Activated CD4-positive, alpha-beta memory T cell treated with anti-CD3 and anti-CD28 coated beads for 36 hours (primary cell): ENCODE results near the gene KRT6A. TPM values are rescaled to one million over a fixed set of nuclear protein-coding genes. Genes with fewer than 3 reads are reported as not detected.

Source experiments
- CTCF ChIA-PET: fragments of 350-600 bp; sonication (Branson Sonifier 250); formaldehyde crosslinking; loops from one replicate; lab custom pipeline; 2021; ENCODE audit warnings: antibody characterized with exemption, inconsistent platforms; lab: Charles Lee
- POLR2A ChIA-PET: fragments of 350-600 bp; sonication (Branson Sonifier 250); formaldehyde crosslinking; loops from one replicate; lab custom pipeline; 2021; ENCODE audit warnings: antibody characterized with exemption; lab: Charles Lee
- DNase-seq: peaks from one replicate; pipeline ENCODE4 v3.0.0-alpha.2; 2020
- H3K27ac Mint-ChIP-seq: one replicate; pipeline ENCODE4 v1.8.0; 2021; ENCODE audit warnings: mixed read lengths
- H3K27me3 Mint-ChIP-seq: one replicate; pipeline ENCODE4 v1.8.0; 2021; ENCODE audit warnings: mixed read lengths
- H3K36me3 Mint-ChIP-seq: one replicate; pipeline ENCODE4 v1.8.0; 2021; ENCODE audit warnings: mixed read lengths
- H3K4me1 Mint-ChIP-seq: one replicate; pipeline ENCODE4 v1.8.0; 2021; ENCODE audit warnings: low read depth, mixed read lengths
- H3K4me3 Mint-ChIP-seq: one replicate; pipeline ENCODE4 v1.8.0; 2021; ENCODE audit warnings: mild to moderate bottlenecking, mixed read lengths
- H3K9me3 Mint-ChIP-seq: one replicate; pipeline ENCODE4 v1.8.0; 2021; ENCODE audit warnings: mixed read lengths
- intact Hi-C: fragments of 100-400 bp; cut with micrococcal nuclease; formaldehyde crosslinking; loops from one replicate; pipeline ENCODE4 v1.15.1; 2023
- total RNA-seq, 2 experiments: library from RNA; stranded (reverse); gene quantifications; one replicate each; pipeline ENCODE4 v1.2.3, GENCODE V29; 2021

The KRT6A gene
- total RNA-seq, 2 experiments from 2014 or later, result not detected

GRCh38 chr12:52444647-52445595 is 48.1 kb downstream of the KRT6A start:
- Mint-ChIP-seq H3K4me1 (no peaks in the 10 kb centered on the region), H3K4me3 (no peak overlapping the region), H3K9me3 (no peaks in the 10 kb centered on the region), H3K36me3 (no peaks in the 10 kb centered on the region), H3K27me3 (peaks cover 42% of the 10 kb centered on the region), H3K27ac (no peak overlapping the region)
- ChIA-PET POLR2A (no interaction called here), CTCF (interaction anchor here (1.2 kb wide), 1 partner anchor 72 kb away, joined by 3 read pairs; no protein-coding TSS in a partner anchor)
- no peak for DNase-seq
- intact Hi-C loops, result no loop called here

DNA sequence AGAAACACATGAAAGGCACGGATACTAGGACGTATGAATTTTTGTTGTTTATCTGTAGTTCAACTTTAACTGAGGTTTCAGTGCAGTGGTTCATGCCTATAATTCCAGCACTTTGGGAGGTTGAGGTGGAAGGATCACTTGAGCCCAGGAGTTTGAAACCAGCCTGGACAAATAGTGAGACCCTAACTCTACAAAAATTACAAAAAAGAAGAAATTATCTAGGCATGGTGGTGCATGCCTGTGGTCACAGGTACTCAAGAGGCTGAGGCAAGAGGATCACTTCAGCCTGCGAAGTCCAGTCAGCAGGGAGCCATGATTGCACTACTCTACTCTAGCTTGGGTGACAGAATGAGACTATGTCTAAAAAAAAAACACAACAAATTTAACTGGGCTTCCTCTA is 49.1 kb downstream of the KRT6A start:
- peaks cover 44% of the 10 kb centered on the region for H3K27me3 Mint-ChIP-seq
- no peaks in the 10 kb centered on the region for H3K9me3 Mint-ChIP-seq

GRCh38 chr12:52442600-52443061 is 50.4 kb downstream of the KRT6A start:
- H3K4me3 Mint-ChIP-seq, result no peak overlapping the region
- H3K36me3 Mint-ChIP-seq, result no peaks in the 10 kb centered on the region
- CTCF ChIA-PET, result no interaction called here
- H3K9me3 Mint-ChIP-seq, result no peaks in the 10 kb centered on the region
- no peaks in the 10 kb centered on the region for H3K4me1 Mint-ChIP-seq
- no peak for DNase-seq
- H3K27me3 Mint-ChIP-seq, result peaks cover 43% of the 10 kb centered on the region
- intact Hi-C loops, result no loop called here
- POLR2A ChIA-PET, result no interaction called here
- no peak overlapping the region for H3K27ac Mint-ChIP-seq

More for the DNA sequence above, 49.1 kb downstream of the KRT6A start:
- intact Hi-C loops, result no loop called here
- POLR2A ChIA-PET, result no interaction called here
- CTCF ChIA-PET, result interaction anchor here (1.2 kb wide), 1 partner anchor 71 kb away, joined by 3 read pairs; no protein-coding TSS in a partner anchor
- Mint-ChIP-seq H3K27ac (no peak overlapping the region), H3K4me3 (no peak overlapping the region), H3K4me1 (no peaks in the 10 kb centered on the region), H3K36me3 (no peaks in the 10 kb centered on the region)
- DNase-seq, result no peak

DNA sequence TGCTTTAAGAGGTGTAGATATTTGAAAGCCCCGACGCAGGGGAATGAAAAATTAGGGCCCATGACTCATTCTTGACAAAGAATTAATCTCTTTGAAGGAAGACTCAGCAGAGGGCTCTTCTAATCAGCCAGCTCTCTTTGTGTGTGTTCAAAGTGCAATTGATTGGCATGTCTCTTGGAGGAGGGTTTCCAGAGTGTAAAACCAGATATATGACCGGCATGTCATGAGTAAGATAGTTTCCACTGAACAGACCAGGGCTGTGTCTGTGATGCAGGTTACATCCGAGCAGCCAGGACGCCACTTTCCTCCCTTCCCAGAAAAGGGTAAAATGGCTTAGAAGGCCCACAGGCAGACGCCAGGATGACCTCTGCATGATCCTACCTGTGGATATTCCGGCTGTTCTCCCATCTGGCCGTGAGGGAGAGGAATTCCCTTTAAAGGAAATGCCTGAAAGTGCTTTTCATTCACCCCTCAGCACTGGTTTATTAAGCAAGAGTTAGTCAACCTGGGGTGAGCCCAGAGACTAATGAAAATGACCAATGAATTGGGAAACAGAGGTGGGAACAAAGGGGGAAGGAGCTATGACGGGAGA is 51.6 kb downstream of the KRT6A start:
- Mint-ChIP-seq H3K4me3 (no peak overlapping the region), H3K4me1 (no peaks in the 10 kb centered on the region), H3K27me3 (peaks cover 43% of the 10 kb centered on the region), H3K36me3 (no peaks in the 10 kb centered on the region), H3K27ac (no peak overlapping the region), H3K9me3 (no peaks in the 10 kb centered on the region)
- DNase-seq, result no peak
- ChIA-PET CTCF (interaction anchor here (0.6 kb wide), 1 partner anchor 429 kb away, joined by 3 read pairs; no protein-coding TSS in a partner anchor), POLR2A (no interaction called here)
- intact Hi-C loops, result no loop called here

- Mint-ChIP-seq H3K9me3 (no peaks in the 10 kb centered on the region), H3K36me3 (no peaks in the 10 kb centered on the region), H3K27ac (no peak overlapping the region), H3K4me3 (no peak overlapping the region), H3K4me1 (no peaks in the 10 kb centered on the region), H3K27me3 (peaks cover 39% of the 10 kb centered on the region)
- ChIA-PET CTCF (interaction anchor here (0.6 kb wide), 1 partner anchor 430 kb away, joined by 3 read pairs; no protein-coding TSS in a partner anchor), POLR2A (no interaction called here)
- no peak for DNase-seq
- intact Hi-C loops, result no loop called here
Observed at GRCh38 chr12:52440821-52441319, 52.2 kb downstream of the KRT6A start.

GRCh38 chr12:52439845-52440244 is 53.2 kb downstream of the KRT6A start:
- ChIA-PET CTCF (no interaction called here), POLR2A (no interaction called here)
- H3K4me3 Mint-ChIP-seq, result no peak overlapping the region
- no peaks in the 10 kb centered on the region for H3K9me3 Mint-ChIP-seq
- no peak overlapping the region for H3K27ac Mint-ChIP-seq
- intact Hi-C loops, result no loop called here
- H3K4me1 Mint-ChIP-seq, result no peaks in the 10 kb centered on the region
- H3K27me3 Mint-ChIP-seq, result peaks cover 38% of the 10 kb centered on the region
- DNase-seq, result no peak
- no peaks in the 10 kb centered on the region for H3K36me3 Mint-ChIP-seq

GRCh38 chr12:52439420-52439819 is 53.6 kb downstream of the KRT6A start:
- Mint-ChIP-seq H3K27me3 (peaks cover 34% of the 10 kb centered on the region), H3K4me3 (no peak overlapping the region), H3K9me3 (no peaks in the 10 kb centered on the region), H3K27ac (no peak overlapping the region), H3K4me1 (no peaks in the 10 kb centered on the region), H3K36me3 (no peaks in the 10 kb centered on the region)
- DNase-seq, result no peak
- ChIA-PET CTCF (no interaction called here), POLR2A (interaction anchor here (0.8 kb wide), 1 partner anchor 77 kb away, joined by 3 read pairs; no protein-coding TSS in a partner anchor)
- intact Hi-C loops, result no loop called here

DNA sequence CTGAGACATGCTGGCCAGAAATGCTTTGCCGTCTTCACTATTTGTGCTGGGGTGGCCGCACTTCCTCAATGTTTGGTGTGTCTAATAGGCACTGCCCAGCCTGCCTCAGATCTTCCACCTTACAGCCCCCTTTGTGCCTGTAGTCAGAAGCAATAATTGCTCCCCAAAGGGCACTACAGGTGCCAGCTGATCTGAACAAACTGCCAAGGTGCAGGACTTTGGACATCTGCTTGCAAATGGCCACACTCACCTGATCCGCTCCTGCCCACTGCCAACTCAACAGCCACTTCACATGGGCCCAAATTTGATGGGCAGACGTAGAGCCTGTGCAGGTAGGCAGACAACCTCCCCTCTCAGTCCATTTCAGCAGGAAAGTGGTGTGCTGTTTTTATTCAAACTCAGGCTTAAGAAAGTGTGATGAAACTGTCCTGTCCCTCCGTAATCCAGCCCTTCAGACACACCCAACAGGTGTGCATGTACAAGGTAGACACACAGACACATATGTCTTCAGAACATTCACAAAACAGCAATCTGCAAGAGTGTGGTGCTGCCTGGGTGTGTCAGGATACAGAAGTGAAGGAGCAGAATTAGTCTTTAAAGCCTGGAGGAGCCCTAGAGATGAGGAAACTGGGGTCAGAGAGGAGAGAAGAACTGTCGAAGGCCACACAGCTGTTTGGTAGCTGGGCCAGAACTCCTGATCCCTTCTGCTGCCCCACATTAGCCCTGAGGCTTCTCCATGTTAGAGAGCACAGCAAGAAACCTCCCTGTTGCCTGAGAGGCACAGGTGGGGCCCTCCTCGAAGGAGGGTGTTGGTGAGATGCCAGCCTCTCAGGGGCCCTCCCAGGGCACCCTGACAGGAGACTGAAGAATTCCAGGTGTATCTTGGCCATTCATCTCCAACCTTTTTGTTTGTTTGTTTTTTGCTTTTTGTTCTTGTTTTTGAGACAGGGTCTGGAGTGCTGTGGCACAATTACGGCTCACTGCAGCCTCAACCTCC is 54.5 kb downstream of the KRT6A start:
- CTCF ChIA-PET, result no interaction called here
- Mint-ChIP-seq H3K4me3 (no peak overlapping the region), H3K36me3 (no peaks in the 10 kb centered on the region), H3K27ac (no peak overlapping the region), H3K4me1 (no peaks in the 10 kb centered on the region), H3K27me3 (peaks cover 30% of the 10 kb centered on the region), H3K9me3 (no peaks in the 10 kb centered on the region)
- POLR2A ChIA-PET, result interaction anchor here (0.8 kb wide), 1 partner anchor 77 kb away, joined by 3 read pairs; no protein-coding TSS in a partner anchor
- intact Hi-C loops, result no loop called here
- no peak for DNase-seq

DNA sequence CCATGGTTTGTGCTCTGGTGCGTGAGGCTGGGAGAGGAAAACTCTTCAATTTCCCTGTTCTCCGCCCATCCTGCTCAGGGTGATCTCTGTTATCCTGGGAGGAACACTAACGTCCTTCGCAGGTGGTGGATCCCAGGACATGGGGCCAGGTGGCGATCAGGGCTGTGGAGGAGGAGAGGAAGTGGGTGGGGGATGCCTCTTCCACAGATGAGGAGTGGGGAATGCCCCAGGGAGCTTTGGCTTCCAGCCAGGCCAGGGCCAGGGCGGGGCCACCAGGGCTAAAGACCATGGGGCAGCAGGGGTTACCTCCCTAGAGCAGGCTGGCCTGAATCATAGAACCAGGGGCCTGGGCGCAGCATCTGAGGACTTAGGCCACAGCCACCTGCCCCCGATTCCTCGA is 55.5 kb downstream of the KRT6A start:
- no peaks in the 10 kb centered on the region for H3K36me3 Mint-ChIP-seq
- no peak overlapping the region for H3K4me3 Mint-ChIP-seq
- no peak overlapping the region for H3K27ac Mint-ChIP-seq
- POLR2A ChIA-PET, result no interaction called here
- peaks cover 27% of the 10 kb centered on the region for H3K27me3 Mint-ChIP-seq
- intact Hi-C loops, result no loop called here
- CTCF ChIA-PET, result no interaction called here
- DNase-seq, result no peak
- H3K9me3 Mint-ChIP-seq, result no peaks in the 10 kb centered on the region
- no peaks in the 10 kb centered on the region for H3K4me1 Mint-ChIP-seq
